Hepatocyte (in vitro differentiated cells): ENCODE data around the gene SIRPG. TPM values are rescaled to one million over a fixed set of nuclear protein-coding genes. Genes with fewer than 3 reads are reported as not detected.

Experiments
- DNase-seq: peaks from one replicate; pipeline ENCODE4 v3.0.0-alpha.2; 2016; ENCODE audit warnings: low spot score
- H2AFZ ChIP-seq: fragments of 200-600 bp; sonication (generic); 2 replicates; pipeline ENCODE4 v1.6.0; 2016; ENCODE audit warnings: antibody characterized with exemption, mild to moderate bottlenecking
- H3K27ac ChIP-seq: fragments of 200-600 bp; sonication (generic); 2 replicates; pipeline ENCODE4 v1.5.1; 2016; ENCODE audit warnings: mild to moderate bottlenecking
- H3K27me3 ChIP-seq: fragments of 200-600 bp; sonication (generic); 2 replicates; pipeline ENCODE4 v1.6.1; 2016
- H3K36me3 ChIP-seq: fragments of 200-600 bp; sonication (generic); replicated peaks from 2 replicates; pipeline ENCODE4 v1.5.1; 2016; ENCODE audit warnings: low read depth; ENCODE audit not compliant: insufficient read depth
- H3K4me1 ChIP-seq: fragments of 200-600 bp; sonication (generic); 2 replicates; pipeline ENCODE4 v1.5.1; 2016; ENCODE audit warnings: mild to moderate bottlenecking, moderate library complexity; ENCODE audit not compliant: insufficient read depth
- H3K4me2 ChIP-seq: fragments of 200-600 bp; sonication (generic); 2 replicates; pipeline ENCODE4 v1.6.0; 2016
- H3K4me3 ChIP-seq: fragments of 200-600 bp; sonication (generic); 2 replicates; pipeline ENCODE4 v1.5.1; 2016; ENCODE audit warnings: mild to moderate bottlenecking
- H3K79me2 ChIP-seq: fragments of 200-600 bp; sonication (generic); 2 replicates; pipeline ENCODE4 v1.6.0; 2017; ENCODE audit warnings: mild to moderate bottlenecking
- H3K9me2 ChIP-seq: fragments of 200-600 bp; sonication (generic); replicated peaks from 2 replicates; pipeline ENCODE4 v1.6.0; 2017; ENCODE audit warnings: mild to moderate bottlenecking; ENCODE audit not compliant: insufficient read depth
- H3K9me3 ChIP-seq: fragments of 200-600 bp; sonication (generic); 2 replicates; pipeline ENCODE4 v1.5.1; 2016; ENCODE audit warnings: low read depth, mild to moderate bottlenecking
- H4K20me1 ChIP-seq: fragments of 200-600 bp; sonication (generic); 2 replicates; pipeline ENCODE4 v1.6.0; 2016; ENCODE audit warnings: mild to moderate bottlenecking; ENCODE audit not compliant: insufficient read depth, poor library complexity, severe bottlenecking
- EZH2 ChIP-seq: fragments of 200-600 bp; sonication (generic); IDR thresholded peaks from 2 replicates; pipeline ENCODE4 v1.6.1; 2016; ENCODE audit warnings: antibody characterized with exemption, mild to moderate bottlenecking, borderline replicate concordance
- EZH2phosphoT487 ChIP-seq: fragments of 200-600 bp; sonication (generic); IDR thresholded peaks from one replicate; pipeline ENCODE4 v1.6.1; 2018; ENCODE audit warnings: antibody characterized with exemption, mild to moderate bottlenecking, low read depth, moderate library complexity; ENCODE audit not compliant: unreplicated experiment, severe bottlenecking
- WGBS: methylation state at CpG from one replicate; pipeline ENCODE4 v1.1.6; 2016; ENCODE audit warnings: low lambda C conversion rate; ENCODE audit errors: missing lambda C conversion rate; 5-methylcytosine and 5-hydroxymethylcytosine counted together
- polyA plus RNA-seq: library from polyadenylated mRNA; unstranded; fragments of >200 nt; fragmentation: Nextera tagmentation; extraction: Ambion mirVana; gene quantifications from 2 replicates; pipeline ENCODE4 v1.2.1, GENCODE V29; 2016
- total RNA-seq: library from RNA; depleted of rRNA; stranded (reverse); fragments of >200 nt; gene quantifications from 2 replicates; pipeline ENCODE4 v1.2.3, GENCODE V29; 2014
- TF ChIP-seq, protein P1 (sequence below): fragments of 200-600 bp; sonication (generic); IDR thresholded peaks from 2 replicates; pipeline ENCODE4 v1.5.1; 2016; ENCODE audit warnings: antibody characterized with exemption, mild to moderate bottlenecking; ENCODE audit not compliant: poor library complexity

Gene SIRPG
- total and polyA plus RNA-seq, 2 experiments from 2014 or later, result not detected

DNA sequence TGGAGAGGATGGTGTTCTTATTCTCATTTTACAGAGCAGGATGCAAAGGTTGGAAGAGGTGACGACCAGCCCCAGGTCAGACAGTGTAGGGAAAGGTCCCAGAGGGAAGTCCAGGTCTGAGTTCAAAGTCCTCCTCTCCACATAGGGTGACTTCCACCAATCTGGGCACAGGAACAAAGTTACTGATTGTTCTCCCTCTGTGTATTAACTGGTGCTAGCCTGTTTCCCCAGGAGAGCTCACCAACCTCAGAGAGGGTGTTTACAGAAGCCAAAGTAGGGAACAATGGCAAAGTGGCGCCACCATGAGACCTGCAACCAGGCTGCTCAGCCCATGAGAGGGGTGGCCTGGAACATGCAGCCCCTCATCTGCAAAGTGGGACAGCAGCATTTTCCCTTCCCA is 21.0 kb downstream of the SIRPG start:
- no peaks in the 10 kb centered on the region for H3K9me2 ChIP-seq
- no peaks in the 10 kb centered on the region for H3K9me3 ChIP-seq
- H3K4me3 ChIP-seq, result no peak overlapping the region
- no peak for DNase-seq
- no peak overlapping the region for H3K27ac ChIP-seq
- H3K36me3 ChIP-seq, result no peaks in the 10 kb centered on the region
- no peaks in the 10 kb centered on the region for H4K20me1 ChIP-seq
- TF ChIP-seq EZH2phosphoT487 (no peak), EZH2 (no peak)
- TF ChIP-seq, protein P1, sequence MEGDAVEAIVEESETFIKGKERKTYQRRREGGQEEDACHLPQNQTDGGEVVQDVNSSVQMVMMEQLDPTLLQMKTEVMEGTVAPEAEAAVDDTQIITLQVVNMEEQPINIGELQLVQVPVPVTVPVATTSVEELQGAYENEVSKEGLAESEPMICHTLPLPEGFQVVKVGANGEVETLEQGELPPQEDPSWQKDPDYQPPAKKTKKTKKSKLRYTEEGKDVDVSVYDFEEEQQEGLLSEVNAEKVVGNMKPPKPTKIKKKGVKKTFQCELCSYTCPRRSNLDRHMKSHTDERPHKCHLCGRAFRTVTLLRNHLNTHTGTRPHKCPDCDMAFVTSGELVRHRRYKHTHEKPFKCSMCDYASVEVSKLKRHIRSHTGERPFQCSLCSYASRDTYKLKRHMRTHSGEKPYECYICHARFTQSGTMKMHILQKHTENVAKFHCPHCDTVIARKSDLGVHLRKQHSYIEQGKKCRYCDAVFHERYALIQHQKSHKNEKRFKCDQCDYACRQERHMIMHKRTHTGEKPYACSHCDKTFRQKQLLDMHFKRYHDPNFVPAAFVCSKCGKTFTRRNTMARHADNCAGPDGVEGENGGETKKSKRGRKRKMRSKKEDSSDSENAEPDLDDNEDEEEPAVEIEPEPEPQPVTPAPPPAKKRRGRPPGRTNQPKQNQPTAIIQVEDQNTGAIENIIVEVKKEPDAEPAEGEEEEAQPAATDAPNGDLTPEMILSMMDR, result no peak
- WGBS, result 67% methylated on average over 2 of the region's 2 CpGs
- no peak overlapping the region for H3K4me2 ChIP-seq
- H3K27me3 ChIP-seq, result no peaks in the 10 kb centered on the region
- no peaks in the 10 kb centered on the region for H3K4me1 ChIP-seq
- no peaks in the 10 kb centered on the region for H3K79me2 ChIP-seq
- no peak overlapping the region for H2AFZ ChIP-seq

- Histone ChIP-seq H3K4me3 (no peak overlapping the region), H3K27me3 (no peaks in the 10 kb centered on the region), H3K36me3 (no peaks in the 10 kb centered on the region), H3K4me1 (no peaks in the 10 kb centered on the region), H3K9me3 (no peaks in the 10 kb centered on the region), H3K27ac (no peak overlapping the region), H4K20me1 (no peaks in the 10 kb centered on the region), H3K4me2 (no peak overlapping the region), H2AFZ (no peak overlapping the region), H3K9me2 (no peaks in the 10 kb centered on the region), H3K79me2 (no peaks in the 10 kb centered on the region)
- TF ChIP-seq EZH2phosphoT487 (no peak), EZH2 (no peak)
- TF ChIP-seq, protein P1, result no peak
- 89% methylated on average over 10 of the region's 10 CpGs for WGBS
- no peak for DNase-seq
Measured at GRCh38 chr20:1635291-1635979, 22.1 kb downstream of the SIRPG start.

DNA sequence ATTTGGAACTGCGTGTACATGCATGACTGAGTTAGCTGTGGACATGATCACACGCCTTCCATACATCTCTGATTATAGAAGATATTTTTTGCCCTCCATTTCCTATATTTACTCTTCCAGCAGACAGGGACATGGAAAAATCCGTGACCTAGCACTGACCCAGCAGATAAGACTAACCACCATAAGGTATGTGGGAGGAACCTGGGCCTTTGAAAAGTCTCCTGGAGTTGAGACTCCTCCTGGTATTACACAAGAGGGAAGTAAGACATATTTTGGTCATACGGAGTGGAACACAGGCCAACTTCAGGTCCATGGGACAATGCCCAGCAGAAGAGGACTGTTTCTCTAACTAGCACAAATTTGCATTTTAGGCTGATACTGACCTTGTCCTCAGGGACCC is 24.0 kb downstream of the SIRPG start:
- TF ChIP-seq, protein P1, result no peak
- TF ChIP-seq EZH2, result no peak
- TF ChIP-seq EZH2phosphoT487, result no peak
- no peaks in the 10 kb centered on the region for H4K20me1 ChIP-seq
- 69% methylated on average over 4 of the region's 4 CpGs for WGBS
- no peaks in the 10 kb centered on the region for H3K9me2 ChIP-seq
- no peak overlapping the region for H3K4me2 ChIP-seq
- no peaks in the 10 kb centered on the region for H3K4me1 ChIP-seq
- H2AFZ ChIP-seq, result no peak overlapping the region
- DNase-seq, result peak; percentile 32
- no peaks in the 10 kb centered on the region for H3K79me2 ChIP-seq
- H3K4me3 ChIP-seq, result no peak overlapping the region
- H3K9me3 ChIP-seq, result no peaks in the 10 kb centered on the region
- no peaks in the 10 kb centered on the region for H3K27me3 ChIP-seq
- H3K36me3 ChIP-seq, result no peaks in the 10 kb centered on the region
- H3K27ac ChIP-seq, result no peak overlapping the region
